ENCODE results near the gene KY.

KY gene

GRCh38 chr3:134619884-134620445, 30.9 kb downstream of the KY start:
- no peak for DNase-seq (ENCODE audit: low read depth in 2 of 2)

DNA sequence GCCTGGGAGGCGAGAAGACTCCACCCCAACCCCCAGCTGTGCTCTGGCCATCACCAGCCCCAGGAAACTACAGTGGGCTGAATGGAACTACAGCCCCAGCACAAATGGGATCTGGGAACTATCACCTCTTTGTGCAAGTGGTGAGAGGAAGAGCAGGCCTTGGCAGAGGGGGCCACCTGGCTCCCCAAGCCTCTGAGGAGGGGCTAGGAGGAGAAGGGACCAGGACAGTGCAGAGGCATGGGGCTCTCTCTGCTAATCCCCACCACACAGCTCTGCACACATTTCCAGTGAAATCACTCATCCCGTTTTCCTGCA, 31.6 kb downstream of the KY start:
- DNase-seq (ENCODE audit: low read depth in 2 of 2) = no peak

GRCh38 chr3:134618478-134619300, 32.1 kb downstream of the KY start:
- no peak for DNase-seq (ENCODE audit: low read depth in 2 of 2)

DNA sequence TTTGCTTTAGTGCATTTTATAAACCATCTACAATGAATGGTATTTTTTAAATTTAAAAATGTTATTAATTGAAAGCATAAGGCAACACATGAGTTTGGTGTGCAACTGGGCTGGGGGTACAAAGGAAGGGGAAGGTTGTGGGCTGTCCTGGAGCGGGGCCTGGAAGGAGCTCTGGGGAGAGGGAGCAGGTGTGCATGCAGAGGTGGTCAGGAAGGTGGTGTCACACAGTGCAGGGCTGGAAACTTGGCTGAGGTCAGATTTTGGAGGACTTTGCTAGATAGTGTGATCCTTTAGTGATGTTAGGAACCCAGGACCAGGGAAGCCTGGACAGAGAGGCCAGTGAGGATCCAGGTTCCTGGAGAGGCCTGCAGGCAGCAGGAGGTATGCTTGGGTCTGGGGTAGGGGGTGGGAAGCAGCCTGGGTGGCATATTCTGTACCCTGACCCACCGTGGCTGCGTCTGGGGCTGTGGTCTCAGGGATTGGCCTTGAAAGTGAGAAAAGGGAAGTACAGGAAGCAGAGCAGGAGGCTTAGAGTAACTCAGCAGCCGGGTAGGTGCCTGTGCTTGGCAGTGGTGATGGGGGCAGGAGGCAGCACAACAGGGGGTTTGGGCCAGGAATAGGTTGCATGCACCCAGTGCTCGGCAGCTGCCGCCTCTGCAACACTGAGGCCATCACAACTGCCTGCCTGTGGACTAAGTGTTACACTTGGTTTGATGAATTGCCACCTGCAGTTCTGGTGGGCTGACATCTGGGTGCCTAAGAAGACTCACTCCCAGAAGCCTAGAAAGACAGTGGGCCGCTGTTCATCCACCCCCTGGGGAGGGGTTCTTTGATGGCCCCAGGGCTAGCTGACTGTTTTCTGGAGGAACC, 33.0 kb downstream of the KY start:
- DNase-seq (ENCODE audit: low read depth in 2 of 2) = no peak

DNA sequence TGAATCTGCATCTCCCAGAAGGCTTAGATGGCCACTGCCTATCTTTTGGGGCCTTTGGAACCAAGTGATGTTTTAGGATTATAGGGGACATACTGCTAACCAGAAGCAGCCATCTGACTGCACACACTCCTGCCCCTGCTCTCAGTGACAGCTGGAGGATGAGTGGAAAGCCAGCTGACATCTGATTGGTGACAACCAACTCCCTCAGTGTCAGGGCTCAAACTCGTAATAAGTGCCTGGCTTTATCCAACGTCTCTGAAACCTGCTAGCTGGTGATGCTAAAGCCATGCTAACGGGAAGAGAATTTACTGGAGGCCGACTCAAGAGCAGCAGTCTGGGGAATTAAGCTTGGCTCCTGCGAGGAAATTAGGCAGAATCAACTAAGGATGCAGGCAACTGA, 35.1 kb downstream of the KY start:
- no peak for DNase-seq (ENCODE audit: low read depth in 2 of 2)

DNA sequence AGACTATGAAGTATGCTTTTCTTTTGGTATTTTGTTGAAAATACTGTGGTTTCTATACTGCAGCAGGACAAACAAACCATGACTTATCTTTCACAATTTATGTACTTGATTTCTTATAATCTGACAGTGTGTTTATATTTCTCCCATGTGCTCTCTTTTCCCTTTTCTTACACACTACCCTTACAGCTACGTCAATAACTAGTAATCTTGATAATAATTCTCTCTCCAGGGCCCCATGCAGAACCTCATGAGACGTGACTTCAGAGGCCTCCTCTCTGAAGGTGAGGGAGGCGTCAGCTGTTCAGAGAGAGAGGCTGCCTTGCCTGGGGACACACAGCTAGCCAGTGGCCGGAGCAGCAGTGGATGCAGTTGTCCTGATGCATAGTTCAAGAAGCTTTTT, 35.9 kb downstream of the KY start:
- no peak for DNase-seq (ENCODE audit: low read depth in 2 of 2)

DNA sequence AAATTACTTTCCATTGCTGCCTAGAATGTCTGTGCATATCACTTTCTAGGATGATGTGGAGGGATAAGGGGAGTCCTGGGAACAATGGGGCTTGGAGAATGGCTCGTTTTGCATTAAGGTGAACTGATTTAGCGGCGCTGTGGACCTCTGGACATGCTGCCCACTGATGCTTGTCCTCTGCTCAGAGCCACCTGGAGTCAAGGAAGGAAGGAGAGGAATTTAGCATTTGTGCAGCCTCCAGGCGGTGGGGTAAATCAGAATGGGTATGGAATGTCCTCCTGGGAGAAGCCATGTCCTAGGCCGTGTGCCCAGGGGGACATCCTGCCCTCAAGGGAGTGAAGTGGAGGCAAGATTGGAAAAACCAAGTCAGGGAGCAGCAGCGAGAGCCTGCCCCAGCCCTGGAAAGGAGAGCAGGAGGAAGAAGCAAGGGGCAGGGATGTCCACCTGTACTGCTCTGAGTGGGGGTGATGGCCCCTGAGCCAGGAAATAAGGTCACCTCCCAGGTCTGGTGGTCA, 37.8 kb downstream of the KY start:
- no peak for DNase-seq (ENCODE audit: low read depth in 2 of 2)

GRCh38 chr3:134611516-134611915, 39.3 kb downstream of the KY start:
- DNase-seq (ENCODE audit: low read depth in 2 of 2) = no peak

- no peak for DNase-seq (ENCODE audit: low read depth in 2 of 2)
Measured at GRCh38 chr3:134610432-134611385, 40.1 kb downstream of the KY start.

DNA sequence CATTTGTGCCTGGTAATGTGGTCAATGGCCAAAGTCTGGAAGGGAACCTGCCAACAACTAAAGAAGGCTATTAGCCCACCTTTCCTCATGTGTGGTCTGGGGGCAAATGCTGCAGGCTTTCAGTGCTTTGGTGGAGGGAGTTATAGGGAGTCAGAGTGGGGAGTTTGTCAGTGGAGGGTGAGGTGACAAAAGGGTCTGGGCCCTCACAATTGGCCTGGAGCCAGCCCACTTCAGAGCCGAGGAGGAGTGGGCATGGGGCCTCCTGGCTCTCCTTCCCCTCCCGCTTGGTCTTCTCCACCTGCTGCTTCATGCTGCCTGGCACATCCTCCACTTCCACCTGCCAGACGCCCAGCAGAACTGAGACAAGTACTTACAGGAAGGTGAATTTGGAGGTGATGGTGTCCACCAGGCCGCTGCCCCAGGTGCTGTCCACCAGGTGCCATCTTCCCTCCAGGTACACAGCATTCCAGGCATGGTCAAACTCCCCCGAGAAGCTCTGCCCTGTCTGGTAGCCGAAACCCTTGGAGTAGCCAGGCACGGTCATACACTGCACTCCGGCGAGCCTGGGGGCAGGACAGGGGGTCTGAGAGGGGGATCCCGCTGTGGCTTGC, 40.9 kb downstream of the KY start:
- DNase-seq (ENCODE audit: low read depth in 2 of 2) = no peak

GRCh38 chr3:134608771-134609435, 41.9 kb downstream of the KY start:
- DNase-seq (ENCODE audit: low read depth in 2 of 2) = no peak

- DNase-seq (ENCODE audit: low read depth in 2 of 2) = no peak
Measured at GRCh38 chr3:134608023-134608770, 42.6 kb downstream of the KY start.

GRCh38 chr3:134607054-134608022, 43.5 kb downstream of the KY start:
- no peak for DNase-seq (ENCODE audit: low read depth in 2 of 2)

- no peak for DNase-seq (ENCODE audit: low read depth in 2 of 2)
Measured at GRCh38 chr3:134606033-134607025, 44.5 kb downstream of the KY start.

GRCh38 chr3:134605556-134605955, 45.3 kb downstream of the KY start:
- DNase-seq (ENCODE audit: low read depth in 2 of 2) = no peak

- DNase-seq (ENCODE audit: low read depth in 2 of 2) = no peak
Measured at GRCh38 chr3:134603956-134604355, 46.9 kb downstream of the KY start.

- DNase-seq (ENCODE audit: low read depth in 2 of 2) = no peak
Measured at GRCh38 chr3:134603480-134603879, 47.3 kb downstream of the KY start.
